H1 (cell line): ENCODE data around the gene PPP1R1B. TPM values are rescaled to one million over a fixed set of nuclear protein-coding genes. Genes with fewer than 3 reads are reported as not detected.

Source experiments
- ASH2L ChIP-seq: fragments of 200-600, 300-600 bp; sonication (generic); IDR thresholded peaks from one replicate; pipeline ENCODE4 v1.7.1; 2017; ENCODE audit warnings: low read length
- ATF2 ChIP-seq: IDR thresholded peaks from 2 replicates; pipeline ENCODE4 v1.6.1; 2012; ENCODE audit warnings: low read length, inconsistent platforms
- BACH1 ChIP-seq: IDR thresholded peaks from 2 replicates; pipeline ENCODE4 v1.6.1; 2012; ENCODE audit warnings: low read length, improper control_type of control experiment
- BCL11A ChIP-seq, 2 experiments: IDR thresholded peaks; one replicate each; pipeline ENCODE4 v1.6.1; 2011; ENCODE audit warnings: low read depth in 2 of 2, low read length in 2 of 2, mild to moderate bottlenecking in 2 of 2
- BRCA1 ChIP-seq: IDR thresholded peaks from 2 replicates; pipeline ENCODE4 v1.6.1; 2012; ENCODE audit warnings: low read depth, low read length, improper control_type of control experiment
- CTBP2 ChIP-seq: IDR thresholded peaks from 2 replicates; pipeline ENCODE4 v1.7.0; 2011; ENCODE audit warnings: borderline replicate concordance, mild to moderate bottlenecking, moderate library complexity, mixed read lengths, low read length; ENCODE audit not compliant: insufficient read depth, insufficient read length
- FOSL1 ChIP-seq: IDR thresholded peaks from 2 replicates; pipeline ENCODE4 v1.6.1; 2011; ENCODE audit warnings: mild to moderate bottlenecking, low read depth, low read length, moderate library complexity; ENCODE audit not compliant: insufficient read depth
- JUN ChIP-seq: IDR thresholded peaks from 2 replicates; pipeline ENCODE4 v1.6.1; 2011; ENCODE audit warnings: low read depth, mild to moderate bottlenecking, improper control_type of control experiment, low read length
- KDM4A ChIP-seq: IDR thresholded peaks from one replicate; pipeline ENCODE4 v1.7.1; 2012; ENCODE audit warnings: low read depth, mild to moderate bottlenecking, moderate library complexity, low read length, inconsistent platforms; ENCODE audit not compliant: severe bottlenecking
- KDM5A ChIP-seq: fragments of 200-600 bp; IDR thresholded peaks from 2 replicates; pipeline ENCODE4 v1.7.1; 2012; ENCODE audit warnings: mild to moderate bottlenecking, low read length, inconsistent platforms, mixed read lengths
- MAFK ChIP-seq: IDR thresholded peaks from 2 replicates; pipeline ENCODE4 v1.6.1; 2012; ENCODE audit warnings: low read depth, mild to moderate bottlenecking, improper control_type of control experiment, low read length
- POLR2A ChIP-seq, 2 experiments: IDR thresholded peaks; 1 replicate in 1 of 2; 2 replicates in 1 of 2; pipeline ENCODE4 v1.6.1; 2011; ENCODE audit warnings: low read depth in 2 of 2, low read length in 2 of 2, mild to moderate bottlenecking in 2 of 2; ENCODE audit errors: control extremely low read depth in 1 of 2
- POU5F1 ChIP-seq: IDR thresholded peaks from 2 replicates; pipeline ENCODE4 v1.6.1; 2011; ENCODE audit warnings: low read depth, mild to moderate bottlenecking, low read length, moderate library complexity
- RBBP5 ChIP-seq: IDR thresholded peaks from 2 replicates; pipeline ENCODE4 v1.7.1; 2012; ENCODE audit warnings: low read depth, mild to moderate bottlenecking, inconsistent platforms, low read length, moderate library complexity, borderline replicate concordance
- RXRA ChIP-seq: IDR thresholded peaks from 2 replicates; pipeline ENCODE4 v1.6.1; 2011; ENCODE audit warnings: low read depth, mild to moderate bottlenecking, low read length, moderate library complexity; ENCODE audit not compliant: insufficient read depth
- SIRT6 ChIP-seq: IDR thresholded peaks from one replicate; pipeline ENCODE4 v1.7.1; 2012; ENCODE audit warnings: low read length, inconsistent platforms
- TAF1 ChIP-seq: IDR thresholded peaks from 2 replicates; pipeline ENCODE4 v1.6.1; 2011; ENCODE audit warnings: mild to moderate bottlenecking, low read depth, low read length
- USF2 ChIP-seq: IDR thresholded peaks from 2 replicates; pipeline ENCODE4 v1.6.1; 2011; ENCODE audit warnings: low read length, improper control_type of control experiment
- polyA plus RNA-seq, 7 experiments: library from polyadenylated mRNA; depleted of rRNA in 3 of 7; stranded (reverse) in 5 of 7; unstranded in 2 of 7; fragments of >200 nt in 5 of 7; fragments of 200-250 nt in 2 of 7; gene quantifications; 1 replicate in 5 of 7; 2 replicates in 1 of 7; 4 replicates in 1 of 7; pipeline versions ENCODE4 v1.2.1 to v1.2.3, GENCODE V29; 2011 to 2013; ENCODE audit warnings: missing spikeins in 2 of 7, mixed read lengths in 2 of 7
- total RNA-seq: library from RNA; stranded (reverse); fragmentation: NEBNext Ultra II Directional; extraction: Animal tissue kit (Norgen Biotek cat#: 25700); gene quantifications from 2 replicates; pipeline ENCODE4 v1.2.1, GENCODE V29; 2021

PPP1R1B gene
- total and polyA plus RNA-seq, 2 of the 8 experiments (the other 6 are each of a cell fraction or from before 2014, with no cell fraction given): 10.7 to 22.3 TPM

GRCh38 chr17:39636927-39637736 is 10.4 kb downstream of the PPP1R1B start, which contains the start of gene STARD3 (continued):
- TF ChIP-seq USF2 (no peak), KDM4A (peak; percentile 85), ATF2 (no peak), KDM5A (peak; percentile 57; the same call in 1 of the 2 replicates), SIRT6 (no peak), TAF1 (0 out of 2 replicates have a peak, but pooled peaks have one; percentile 52), BCL11A (IDR thresholded peaks at IDR 0.05; ENCODE audit: low read depth in 2 of 2, low read length in 2 of 2) (no peak), JUN (no peak), RXRA (no peak), MAFK (no peak), CTBP2 (no peak), POLR2A (IDR thresholded peaks at IDR 0.05; ENCODE audit: control extremely low read depth in 1 of 2, low read depth in 2 of 2, low read length in 2 of 2) (peak in 1 of 2 experiments; percentile 61; a peak in 2 of 3 replicates), FOSL1 (no peak), RBBP5 (no peak; the same call in 1 of the 2 replicates), ASH2L (peak; percentile 94), BACH1 (no peak), BRCA1 (no peak), POU5F1 (no peak)
